HG02938 (cell line): Measurements from ENCODE around the gene COL23A1.

Experiments used
- ATAC-seq: cut with Tn5 transposase; IDR thresholded peaks from one replicate; pipeline ENCODE4 v1.9.1; 2021; ENCODE audit warnings: mild to moderate bottlenecking, moderate library complexity; ENCODE audit not compliant: unreplicated experiment

Gene COL23A1

GRCh38 chr5:178349075-178349511 is 241.1 kb downstream of the COL23A1 start:
- ATAC-seq: no peak

GRCh38 chr5:178348356-178349074 is 241.7 kb downstream of the COL23A1 start:
- ATAC-seq: no peak

- no peak for ATAC-seq
Measured at GRCh38 chr5:178347956-178348355, 242.2 kb downstream of the COL23A1 start.

GRCh38 chr5:178346607-178347334 is 243.4 kb downstream of the COL23A1 start:
- ATAC-seq: no peak

GRCh38 chr5:178343306-178343705 is 246.9 kb downstream of the COL23A1 start:
- ATAC-seq: no peak

- no peak for ATAC-seq
Measured at GRCh38 chr5:178341851-178342140, 248.4 kb downstream of the COL23A1 start.

- ATAC-seq: no peak
Measured at GRCh38 chr5:178341091-178341850, 248.9 kb downstream of the COL23A1 start.

- no peak for ATAC-seq
Measured at GRCh38 chr5:178340637-178341036, 249.6 kb downstream of the COL23A1 start.

GRCh38 chr5:178340187-178340586 is 250.0 kb downstream of the COL23A1 start:
- ATAC-seq: no peak

GRCh38 chr5:178339272-178339671 is 250.9 kb downstream of the COL23A1 start:
- ATAC-seq: no peak

- no peak for ATAC-seq
Measured at GRCh38 chr5:178338750-178339144, 251.4 kb downstream of the COL23A1 start.

GRCh38 chr5:178338126-178338749 is 252.0 kb downstream of the COL23A1 start:
- no peak for ATAC-seq

- ATAC-seq: no peak
Measured at GRCh38 chr5:178337334-178337741, 252.9 kb downstream of the COL23A1 start.

- no peak for ATAC-seq
Measured at GRCh38 chr5:178336889-178337288, 253.3 kb downstream of the COL23A1 start.

GRCh38 chr5:178335302-178336030 is 254.7 kb downstream of the COL23A1 start:
- no peak for ATAC-seq

- no peak for ATAC-seq
Measured at GRCh38 chr5:178334861-178335260, 255.3 kb downstream of the COL23A1 start.

- ATAC-seq: no peak
Measured at GRCh38 chr5:178333821-178334481, 256.2 kb downstream of the COL23A1 start.

- no peak for ATAC-seq
Measured at GRCh38 chr5:178332210-178332641, 258.0 kb downstream of the COL23A1 start.

- ATAC-seq: no peak
Measured at GRCh38 chr5:178331491-178331996, 258.6 kb downstream of the COL23A1 start.
